ENCODE results near the gene RBM20. TPM values are rescaled to one million over a fixed set of nuclear protein-coding genes. Genes with fewer than 3 reads are reported as not detected.

RBM20 gene
- total and polyA plus RNA-seq, 2 donors from 2014 or later: 0.88 to 2.1 TPM

DNA sequence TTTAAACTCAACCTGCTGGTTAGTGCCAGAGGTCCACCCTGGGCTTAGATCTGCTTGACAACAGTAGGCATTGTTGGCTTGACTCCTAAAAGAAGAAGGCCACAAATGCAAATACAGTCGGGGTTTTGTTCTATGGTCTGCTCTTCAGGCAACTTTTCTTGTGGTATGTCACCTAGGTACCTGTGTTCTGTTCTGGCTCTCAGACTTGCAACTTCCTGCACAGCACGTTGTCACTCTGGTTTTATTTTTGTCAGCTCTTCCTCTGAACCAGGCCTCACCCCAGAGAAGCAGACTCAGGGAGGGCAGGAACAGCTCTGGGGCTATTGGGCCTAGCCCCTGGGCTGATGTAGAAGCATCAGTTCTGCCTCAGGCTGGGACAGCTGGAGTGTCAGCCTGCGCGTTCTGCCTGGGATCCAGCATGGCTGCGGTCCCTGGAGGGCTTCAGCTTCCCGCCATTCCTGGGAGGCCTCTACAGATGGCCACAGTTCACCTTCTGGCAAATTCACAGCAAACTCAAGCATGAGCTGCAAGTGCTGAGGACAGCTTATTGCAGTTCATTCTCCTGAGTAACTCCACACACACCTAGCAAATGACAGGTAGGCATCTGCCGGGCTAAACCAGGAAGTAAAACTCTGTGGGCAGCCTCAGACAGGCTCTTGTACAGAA is 216.6 kb downstream of the RBM20 start:
- Histone ChIP-seq H3K9me3 (ENCODE audit: control insufficient read depth in 2 of 3, insufficient read depth in 1 of 3, low read length in 3 of 3) (no peaks in the 10 kb centered on the region), H3K36me3 (ENCODE audit: control insufficient read depth in 2 of 3, insufficient read depth in 3 of 3, low read length in 3 of 3) (no peaks in the 10 kb centered on the region), H3K27me3 (ENCODE audit: control insufficient read depth, insufficient read depth, low read length) (no peaks in the 10 kb centered on the region), H3K4me3 (ENCODE audit: low read length in 3 of 3) (no peak overlapping the region), H3K9ac (ENCODE audit: low read length in 3 of 3) (no peak overlapping the region), H3K27ac (ENCODE audit: low read depth in 2 of 2, low read length in 2 of 2) (no peak overlapping the region), H3K4me1 (ENCODE audit: control insufficient read depth in 2 of 3, insufficient read depth in 2 of 3, low read depth in 1 of 3, low read length in 3 of 3) (peaks cover 0 to 15% (median 11%) of the 10 kb centered on the region in 3 donors)
- intact Hi-C loops (cut with DNase I): no loop called here
- FAIRE-seq (no peak), DNase-seq (no peak)
- TF ChIP-seq, protein P1, sequence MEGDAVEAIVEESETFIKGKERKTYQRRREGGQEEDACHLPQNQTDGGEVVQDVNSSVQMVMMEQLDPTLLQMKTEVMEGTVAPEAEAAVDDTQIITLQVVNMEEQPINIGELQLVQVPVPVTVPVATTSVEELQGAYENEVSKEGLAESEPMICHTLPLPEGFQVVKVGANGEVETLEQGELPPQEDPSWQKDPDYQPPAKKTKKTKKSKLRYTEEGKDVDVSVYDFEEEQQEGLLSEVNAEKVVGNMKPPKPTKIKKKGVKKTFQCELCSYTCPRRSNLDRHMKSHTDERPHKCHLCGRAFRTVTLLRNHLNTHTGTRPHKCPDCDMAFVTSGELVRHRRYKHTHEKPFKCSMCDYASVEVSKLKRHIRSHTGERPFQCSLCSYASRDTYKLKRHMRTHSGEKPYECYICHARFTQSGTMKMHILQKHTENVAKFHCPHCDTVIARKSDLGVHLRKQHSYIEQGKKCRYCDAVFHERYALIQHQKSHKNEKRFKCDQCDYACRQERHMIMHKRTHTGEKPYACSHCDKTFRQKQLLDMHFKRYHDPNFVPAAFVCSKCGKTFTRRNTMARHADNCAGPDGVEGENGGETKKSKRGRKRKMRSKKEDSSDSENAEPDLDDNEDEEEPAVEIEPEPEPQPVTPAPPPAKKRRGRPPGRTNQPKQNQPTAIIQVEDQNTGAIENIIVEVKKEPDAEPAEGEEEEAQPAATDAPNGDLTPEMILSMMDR (IDR thresholded peaks at IDR 0.05; ENCODE audit: borderline replicate concordance, extremely low read depth, insufficient read depth): no peak

DNA sequence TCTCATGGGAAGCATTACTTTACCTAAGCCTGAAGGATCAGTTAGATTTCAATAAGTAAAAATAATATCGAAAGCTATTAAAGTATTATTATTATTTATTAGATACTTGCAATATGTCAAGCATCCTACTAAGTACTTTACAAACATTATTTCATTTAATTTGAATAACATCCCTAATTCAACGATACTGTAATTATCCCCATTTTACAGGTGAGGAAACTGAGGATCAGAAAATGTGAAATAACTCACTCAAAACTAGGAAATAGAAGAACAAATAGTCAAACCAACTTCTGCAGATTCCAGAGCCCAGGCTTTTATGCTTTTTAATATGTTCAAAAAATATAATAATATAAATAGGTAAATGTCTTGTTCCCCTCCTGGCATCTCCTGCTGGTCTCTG is 217.3 kb downstream of the RBM20 start:
- H3K9me3 ChIP-seq (ENCODE audit: control insufficient read depth in 2 of 3, insufficient read depth in 1 of 3, low read length in 3 of 3): no peaks in the 10 kb centered on the region
- no peak for FAIRE-seq
- peaks cover 0 to 15% (median 11%) of the 10 kb centered on the region in 3 donors for H3K4me1 ChIP-seq (ENCODE audit: control insufficient read depth in 2 of 3, insufficient read depth in 2 of 3, low read depth in 1 of 3, low read length in 3 of 3)
- H3K27ac ChIP-seq (ENCODE audit: low read depth in 2 of 2, low read length in 2 of 2): no peak overlapping the region
- no peak for DNase-seq
- TF ChIP-seq, protein P1 (IDR thresholded peaks at IDR 0.05; ENCODE audit: borderline replicate concordance, extremely low read depth, insufficient read depth): no peak
- intact Hi-C loops (cut with DNase I): no loop called here
- no peaks in the 10 kb centered on the region for H3K36me3 ChIP-seq (ENCODE audit: control insufficient read depth in 2 of 3, insufficient read depth in 3 of 3, low read length in 3 of 3)
- no peaks in the 10 kb centered on the region for H3K27me3 ChIP-seq (ENCODE audit: control insufficient read depth, insufficient read depth, low read length)
- no peak overlapping the region for H3K9ac ChIP-seq (ENCODE audit: low read length in 3 of 3)
- H3K4me3 ChIP-seq (ENCODE audit: low read length in 3 of 3): no peak overlapping the region

DNA sequence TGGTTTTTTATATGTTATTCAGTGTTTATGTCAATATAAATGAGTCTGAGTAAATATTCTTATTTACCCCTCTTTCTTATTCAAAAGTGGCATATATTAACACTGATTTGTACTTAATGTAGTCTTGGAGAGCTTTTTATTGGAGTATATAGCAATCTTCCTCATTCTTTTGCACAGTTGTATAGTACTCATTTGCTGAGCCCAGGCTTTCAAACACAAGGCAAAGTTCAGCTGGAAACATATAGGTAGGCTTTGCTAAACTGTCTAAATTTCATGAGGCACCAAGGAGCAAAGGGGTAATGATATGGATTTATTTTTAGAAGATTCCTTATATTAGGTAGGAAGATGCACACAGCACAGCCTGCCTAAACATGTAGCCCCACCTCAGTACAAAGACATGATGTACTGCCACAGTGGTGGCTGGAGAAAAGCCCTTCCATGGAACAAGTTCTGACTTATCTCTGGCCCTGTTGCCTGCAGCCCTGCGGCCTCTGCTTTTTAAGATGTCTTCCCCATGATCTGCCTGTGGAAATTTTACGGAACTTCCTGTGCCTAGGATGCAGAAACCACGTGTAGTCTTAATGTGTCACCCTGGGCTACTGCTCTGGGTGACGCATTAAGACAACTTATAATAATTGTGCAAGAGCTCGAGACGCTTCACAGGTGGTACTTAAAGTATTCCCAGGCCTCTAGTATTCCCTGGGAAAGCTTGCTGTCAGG is 218.0 kb downstream of the RBM20 start:
- FAIRE-seq: no peak

More for the DNA sequence above, 218.0 kb downstream of the RBM20 start:
- Histone ChIP-seq H3K36me3 (ENCODE audit: control insufficient read depth in 2 of 3, insufficient read depth in 3 of 3, low read length in 3 of 3) (no peaks in the 10 kb centered on the region), H3K9me3 (ENCODE audit: control insufficient read depth in 2 of 3, insufficient read depth in 1 of 3, low read length in 3 of 3) (no peaks in the 10 kb centered on the region), H3K9ac (ENCODE audit: low read length in 3 of 3) (no peak overlapping the region), H3K4me1 (ENCODE audit: control insufficient read depth in 2 of 3, insufficient read depth in 2 of 3, low read depth in 1 of 3, low read length in 3 of 3) (peaks cover 0 to 15% (median 11%) of the 10 kb centered on the region in 3 donors), H3K27me3 (ENCODE audit: control insufficient read depth, insufficient read depth, low read length) (no peaks in the 10 kb centered on the region), H3K27ac (ENCODE audit: low read depth in 2 of 2, low read length in 2 of 2) (no peak overlapping the region), H3K4me3 (ENCODE audit: low read length in 3 of 3) (no peak overlapping the region)
- intact Hi-C loops (cut with DNase I): no loop called here
- DNase-seq: no peak
- TF ChIP-seq, protein P1 (IDR thresholded peaks at IDR 0.05; ENCODE audit: borderline replicate concordance, extremely low read depth, insufficient read depth): no peak
